ENCODE measurements around the gene FGF21.
A peak's percentile ranks its signal among the peaks of the same experiment; 100 is the strongest.

Gene FGF21

GRCh38 chr19:48742096-48742495 is 13.2 kb upstream of the FGF21 start:
- no peak for DNase-seq (ENCODE audit: low read depth)
- TF ChIP-seq CTCF (IDR thresholded peaks at IDR 0.05; ENCODE audit: low read depth, low read length) (no peak), POLR2A (IDR thresholded peaks at IDR 0.05; ENCODE audit: extremely low read depth, insufficient read length) (no peak), MAX (IDR thresholded peaks at IDR 0.05; ENCODE audit: low read depth, low read length) (no peak), MYC (IDR thresholded peaks at IDR 0.05; ENCODE audit: low read depth, low read length) (no peak)
- no peak overlapping the region for H3K4me3 ChIP-seq (ENCODE audit: low read depth, low read length)

- no peak overlapping the region for H3K4me3 ChIP-seq (ENCODE audit: low read depth, low read length)
- DNase-seq (ENCODE audit: low read depth) = peak; percentile 89
Measured at GRCh38 chr19:48745208-48745995, 9.9 kb upstream of the FGF21 start.

GRCh38 chr19:48746110-48746509 is 9.2 kb upstream of the FGF21 start:
- no peak overlapping the region for H3K4me3 ChIP-seq (ENCODE audit: low read depth, low read length)
- DNase-seq (ENCODE audit: low read depth) = no peak
- TF ChIP-seq MAX (IDR thresholded peaks at IDR 0.05; ENCODE audit: low read depth, low read length) = no peak
- no peak for TF ChIP-seq POLR2A (IDR thresholded peaks at IDR 0.05; ENCODE audit: extremely low read depth, insufficient read length)
- no peak for TF ChIP-seq MYC (IDR thresholded peaks at IDR 0.05; ENCODE audit: low read depth, low read length)
- no peak for TF ChIP-seq CTCF (IDR thresholded peaks at IDR 0.05; ENCODE audit: low read depth, low read length)

More at GRCh38 chr19:48745208-48745995, 9.9 kb upstream of the FGF21 start:
- no peak for TF ChIP-seq MAX (IDR thresholded peaks at IDR 0.05; ENCODE audit: low read depth, low read length)
- peak; percentile 95 for TF ChIP-seq MYC (IDR thresholded peaks at IDR 0.05; ENCODE audit: low read depth, low read length)

- TF ChIP-seq MAX (IDR thresholded peaks at IDR 0.05; ENCODE audit: low read depth, low read length) (no peak), CTCF (IDR thresholded peaks at IDR 0.05; ENCODE audit: low read depth, low read length) (no peak), MYC (IDR thresholded peaks at IDR 0.05; ENCODE audit: low read depth, low read length) (no peak), POLR2A (IDR thresholded peaks at IDR 0.05; ENCODE audit: extremely low read depth, insufficient read length) (no peak)
- H3K4me3 ChIP-seq (ENCODE audit: low read depth, low read length) = no peak within 1 kb of the TSS
- no peak for DNase-seq (ENCODE audit: low read depth)
Measured at GRCh38 chr19:48746738-48747575, 8.4 kb upstream of the FGF21 start, which contains the start of gene IZUMO1. IZUMO1 (minus strand) TSS chr19:48746909; CDS start chr19:48745859, 1,050 bp downstream.

GRCh38 chr19:48749571-48750198 is 5.6 kb upstream of the FGF21 start:
- TF ChIP-seq MYC (IDR thresholded peaks at IDR 0.05; ENCODE audit: low read depth, low read length) (no peak), CTCF (IDR thresholded peaks at IDR 0.05; ENCODE audit: low read depth, low read length) (no peak), MAX (IDR thresholded peaks at IDR 0.05; ENCODE audit: low read depth, low read length) (no peak), POLR2A (IDR thresholded peaks at IDR 0.05; ENCODE audit: extremely low read depth, insufficient read length) (no peak)
- no peak for DNase-seq (ENCODE audit: low read depth)
- no peak overlapping the region for H3K4me3 ChIP-seq (ENCODE audit: low read depth, low read length)
